ENCODE data around the gene UBE2D3.
A peak's percentile ranks its signal among the peaks of the same experiment; 100 is the strongest.

UBE2D3 gene

DNA sequence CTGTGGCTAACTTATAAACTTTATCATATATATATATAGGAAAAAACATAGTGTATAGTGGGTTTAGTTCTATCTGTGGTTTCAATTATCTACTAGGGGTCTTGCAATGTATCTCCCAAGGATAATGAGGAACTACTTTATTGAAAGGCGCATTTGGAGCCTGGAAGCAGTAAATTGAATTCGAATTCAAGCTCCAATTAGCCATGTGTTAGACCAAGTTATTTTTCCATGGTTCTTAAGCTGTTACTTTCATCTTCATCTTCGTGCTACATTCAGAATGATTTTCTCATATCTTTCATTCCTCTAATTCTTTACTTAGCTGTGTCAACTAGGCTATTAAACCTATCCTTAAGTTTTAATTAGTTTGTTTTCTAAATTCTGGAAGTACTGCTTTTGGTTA, 39.4 kb downstream of the UBE2D3 start:
- no peak for DNase-seq

DNA sequence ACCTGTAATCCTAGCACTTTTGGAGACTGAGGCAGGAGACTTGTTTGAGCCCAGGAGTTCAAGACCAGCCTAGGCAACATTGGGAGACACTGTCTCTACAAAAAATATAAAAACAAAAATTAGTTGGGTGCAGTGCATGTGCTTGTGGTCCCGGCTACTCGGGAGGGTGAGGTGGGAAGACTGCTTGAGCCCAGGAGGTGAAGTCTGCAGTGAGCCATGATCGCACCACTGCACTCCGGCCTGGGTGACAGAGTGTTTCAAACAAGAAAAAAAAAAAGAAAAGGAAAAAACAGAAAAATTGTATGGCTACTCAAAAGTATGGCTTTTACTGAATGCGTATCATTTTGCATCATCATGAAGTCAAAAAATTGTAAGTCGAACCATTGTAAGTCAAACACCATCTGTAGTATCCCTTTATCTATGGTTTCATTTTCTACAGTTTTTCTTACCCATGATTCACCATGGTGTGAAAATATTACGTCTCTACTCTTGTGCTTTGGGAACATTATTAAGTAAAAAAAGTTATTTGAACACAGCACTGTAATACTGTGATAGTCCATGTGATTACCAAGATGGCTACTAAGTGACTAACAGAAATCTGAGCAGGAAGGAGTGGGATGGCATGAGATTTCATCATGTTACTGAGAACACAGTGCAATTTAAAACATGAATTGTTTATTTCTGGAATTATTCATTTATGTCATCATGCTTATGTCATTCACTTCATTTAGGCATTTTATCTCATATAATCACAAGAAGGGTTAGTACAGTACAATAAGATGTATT, 40.1 kb downstream of the UBE2D3 start:
- DNase-seq, result no peak

DNA sequence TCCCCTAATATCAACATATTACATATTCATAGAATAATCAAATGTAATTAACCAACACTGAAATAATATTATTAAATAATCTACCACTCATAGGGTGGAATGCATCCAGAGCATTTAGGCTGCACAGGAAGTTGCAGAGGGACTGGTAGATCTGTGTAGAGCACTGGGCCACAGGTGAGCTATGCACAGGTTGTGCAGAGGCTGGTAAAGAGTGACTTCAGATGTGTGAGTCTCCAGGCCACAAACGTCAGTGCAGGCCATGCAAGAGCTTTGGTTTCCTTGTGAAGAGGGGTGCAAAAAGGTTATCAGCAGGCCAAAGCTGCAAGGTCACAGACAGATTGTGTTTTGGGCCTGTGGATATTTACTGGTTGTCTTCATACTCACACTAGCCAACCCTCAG, 41.1 kb downstream of the UBE2D3 start:
- DNase-seq, result no peak

DNA sequence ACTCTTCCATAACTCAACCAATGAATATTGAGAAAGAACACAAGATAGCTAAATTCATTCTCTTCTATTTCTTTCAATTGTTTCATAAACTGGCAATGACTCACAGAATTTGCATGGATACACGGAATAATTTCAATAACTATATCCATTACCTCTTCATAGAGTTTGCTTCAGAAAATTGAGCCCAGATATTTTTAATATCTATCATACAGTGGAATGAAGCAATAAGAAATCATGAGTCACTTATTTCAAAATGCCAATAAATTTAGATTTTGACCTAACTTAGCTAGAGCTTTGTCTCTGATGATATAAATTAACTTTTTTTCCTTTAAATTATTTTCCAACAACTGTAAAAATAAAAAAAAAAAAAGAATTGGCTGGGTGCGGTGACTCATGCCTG, 44.3 kb downstream of the UBE2D3 start:
- DNase-seq, result no peak

- no peak for DNase-seq
Measured at GRCh38 chr4:102781570-102781969, 45.8 kb downstream of the UBE2D3 start.

- no peak for DNase-seq
Measured at GRCh38 chr4:102780476-102781144, 46.7 kb downstream of the UBE2D3 start.

- DNase-seq, result no peak
Measured at GRCh38 chr4:102779204-102779603, 48.1 kb downstream of the UBE2D3 start.

- DNase-seq, result no peak
Measured at GRCh38 chr4:102778720-102779119, 48.6 kb downstream of the UBE2D3 start.

DNA sequence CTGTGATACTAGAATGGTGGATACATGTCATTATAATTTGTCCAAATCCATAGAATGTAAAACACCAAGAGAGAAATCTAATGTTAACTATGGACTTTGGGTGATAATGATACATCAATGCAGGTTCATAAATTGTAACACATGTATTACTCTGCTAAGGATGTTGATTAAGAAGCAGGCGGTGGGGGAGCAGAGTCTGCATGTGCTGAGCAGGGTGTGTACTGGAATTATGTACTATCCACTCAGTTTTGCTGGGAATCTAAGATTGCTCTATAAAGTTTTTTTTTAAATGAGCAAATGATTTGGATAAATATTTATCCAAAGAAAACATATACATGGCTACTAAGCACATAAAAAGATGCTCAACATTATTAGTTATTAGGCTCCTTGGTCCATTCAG, 51.5 kb downstream of the UBE2D3 start:
- no peak for DNase-seq

DNA sequence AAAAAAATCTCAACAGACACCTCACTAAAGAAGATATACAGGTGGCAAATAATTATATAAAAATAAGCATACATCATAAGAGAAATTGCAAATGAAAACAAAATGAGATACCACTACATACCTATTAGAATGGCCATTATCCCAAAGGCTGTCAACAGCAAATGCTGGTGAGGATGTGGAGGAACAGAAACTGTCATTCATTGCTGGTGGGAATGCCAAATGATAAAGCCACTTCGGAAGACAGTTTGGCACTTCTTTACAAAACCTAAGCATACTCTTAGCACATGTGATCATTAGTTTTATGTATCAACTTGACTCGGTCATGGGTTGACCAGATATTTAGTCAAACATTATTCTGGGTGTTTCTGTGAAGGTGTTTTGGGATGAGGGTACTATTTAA, 53.1 kb downstream of the UBE2D3 start:
- no peak for DNase-seq

DNA sequence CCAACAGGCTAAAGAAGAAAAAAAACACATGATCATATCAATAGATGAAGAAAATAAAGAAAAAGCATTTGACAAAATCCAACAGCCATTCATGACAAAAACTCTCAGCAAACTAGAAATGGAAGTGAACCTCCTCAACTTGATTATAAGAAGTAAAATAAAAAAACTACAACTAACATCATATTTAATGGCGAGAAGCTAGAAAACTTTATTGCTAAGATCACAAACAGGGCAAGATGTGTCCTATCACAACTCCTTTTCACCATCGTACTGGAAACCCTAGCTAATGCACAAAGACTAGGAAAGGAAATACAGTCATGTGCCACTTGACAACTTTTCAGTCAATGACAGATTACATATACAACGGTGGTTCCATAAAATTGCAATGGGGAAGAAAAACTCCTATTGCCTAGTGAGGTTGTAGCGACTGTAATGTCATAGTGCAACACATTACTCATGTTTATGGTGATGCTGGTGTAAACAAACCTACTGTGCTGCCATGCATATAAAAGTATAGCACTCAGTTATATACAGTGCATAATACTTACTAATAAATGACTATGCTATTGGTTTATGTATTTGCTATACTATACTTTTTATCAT, 54.5 kb downstream of the UBE2D3 start:
- no peak for DNase-seq

DNA sequence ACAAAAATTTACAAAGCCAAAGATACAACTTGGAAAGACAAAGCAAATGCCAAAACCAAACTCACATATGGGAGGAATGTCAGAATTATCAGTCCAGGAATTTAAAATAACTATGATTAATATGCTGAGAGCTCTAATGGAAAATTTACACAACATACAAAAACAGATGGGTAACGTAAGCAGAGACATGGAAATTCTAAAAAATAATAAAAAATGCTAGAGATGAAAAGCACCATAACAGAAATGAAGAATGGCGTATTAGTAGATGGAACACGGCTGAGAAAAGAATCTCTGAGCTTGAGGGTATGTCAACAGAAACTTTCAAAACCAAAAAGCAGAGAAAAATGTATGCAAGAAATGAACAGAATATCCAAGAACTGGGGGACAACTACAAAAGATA, 62.5 kb downstream of the UBE2D3 start:
- DNase-seq, result no peak

GRCh38 chr4:102761906-102762305, 65.4 kb downstream of the UBE2D3 start:
- DNase-seq, result no peak

DNA sequence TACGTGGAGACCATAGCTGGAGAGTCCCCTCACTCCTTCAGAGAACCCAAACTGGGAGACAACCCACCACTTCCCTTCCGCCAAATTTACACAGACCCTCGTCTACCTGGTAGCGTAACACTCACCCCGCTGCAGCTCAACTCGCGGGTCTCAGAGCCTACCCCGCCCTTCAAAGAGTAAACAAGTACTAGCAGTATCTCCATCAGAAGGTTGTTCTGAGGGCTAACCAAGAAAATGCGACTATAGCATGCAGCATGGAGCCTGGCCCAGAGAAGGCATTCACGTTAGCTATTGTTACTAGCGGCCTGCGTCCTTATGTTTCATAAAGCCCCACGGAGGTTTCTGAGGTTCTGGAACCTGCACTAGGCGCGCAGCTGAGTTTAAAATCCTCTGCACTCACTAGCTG, 66.1 kb downstream of the UBE2D3 start:
- DNase-seq, result peak in 1 of 2 donors; percentile 6

- peak; percentile 76 to 78 for DNase-seq
Measured at GRCh38 chr4:102760645-102761295, 66.6 kb downstream of the UBE2D3 start, which contains the start of gene MANBA. Gene MANBA (minus strand): TSS chr4:102760968. CDS start chr4:102760894, 74 bp downstream.

- peak in 1 of 2 donors; percentile 9 for DNase-seq
Measured at GRCh38 chr4:102759831-102760644, 67.3 kb downstream of the UBE2D3 start.

GRCh38 chr4:102758241-102759160, 68.8 kb downstream of the UBE2D3 start:
- no peak for DNase-seq

DNA sequence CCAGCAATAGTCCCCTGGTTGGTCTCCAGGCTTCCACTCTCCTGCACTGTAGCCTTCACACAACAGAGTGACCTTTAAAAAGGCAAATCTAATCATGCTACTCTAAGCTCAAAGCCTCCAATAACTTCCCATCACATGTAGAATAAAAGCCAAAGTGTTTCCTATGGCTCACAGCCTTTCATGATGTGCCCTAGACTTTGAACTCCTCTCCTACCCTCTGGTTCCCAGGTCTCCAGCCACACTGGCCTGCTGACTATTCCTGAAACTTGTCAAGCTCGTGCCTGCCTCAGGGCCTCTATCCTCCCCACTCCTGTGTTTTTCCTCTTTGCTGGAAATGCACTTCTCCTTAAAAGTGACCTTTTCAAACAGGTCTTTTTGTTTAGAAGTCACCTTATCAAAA, 69.7 kb downstream of the UBE2D3 start:
- no peak for DNase-seq

DNA sequence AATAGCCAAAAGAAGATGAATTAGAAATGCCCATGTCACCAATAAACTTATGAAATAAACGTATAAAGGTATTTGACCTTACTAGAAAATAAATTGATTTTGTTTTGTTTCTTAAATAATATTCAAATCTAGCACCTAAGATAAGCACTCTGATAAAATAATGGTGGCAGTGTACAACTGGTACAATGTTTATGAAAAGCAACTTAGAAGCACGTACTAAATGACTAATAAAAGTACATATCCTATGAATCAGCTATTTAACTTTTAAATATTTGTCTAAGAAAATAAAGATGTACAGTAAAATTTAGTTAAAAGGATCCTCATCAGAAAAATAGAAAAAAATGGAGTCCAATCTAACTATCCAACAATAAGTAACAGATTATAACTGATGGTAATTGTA, 73.3 kb downstream of the UBE2D3 start:
- DNase-seq, result no peak

- DNase-seq, result no peak
Measured at GRCh38 chr4:102751941-102752340, 75.4 kb downstream of the UBE2D3 start.

Measured in activated CD4-positive, alpha-beta T cell treated with anti-CD3 and anti-CD28 coated beads for 4 hours (primary cell).